Mammary epithelial cell (primary cell): ENCODE data around the gene B4GALT2.

Experiments
- CTCF ChIP-seq, 2 donors: IDR thresholded peaks in 1 of 2; conservative IDR thresholded peaks in 1 of 2; 2 replicates each; pipeline ENCODE4 v1.5.1; 2011 to 2012; ENCODE audit warnings: inconsistent platforms in 2 of 2, low read length in 2 of 2, mild to moderate bottlenecking in 2 of 2, control low read depth in 1 of 2, low read depth in 1 of 2; ENCODE audit not compliant: insufficient read depth in 1 of 2; ENCODE audit errors: extremely low read depth in 1 of 2
- EZH2 ChIP-seq: IDR thresholded peaks from 2 replicates; pipeline ENCODE4 v1.6.1; 2012; ENCODE audit warnings: low read length, inconsistent platforms, borderline replicate concordance

GRCh38 chr1:43977376-43978263 is 1.4 kb upstream of the B4GALT2 start:
- TF ChIP-seq CTCF (conservative IDR thresholded peaks at IDR 0.05 in 1 of 2, IDR thresholded peaks at IDR 0.05 in 1 of 2; ENCODE audit: extremely low read depth in 1 of 2, insufficient read depth in 1 of 2, low read depth in 1 of 2, low read length in 2 of 2) (no peak), EZH2 (no peak)
